HCT116 (cell line): ENCODE results near the gene PLD1. TPM values are rescaled to one million over a fixed set of nuclear protein-coding genes. Genes with fewer than 3 reads are reported as not detected.

Source experiments
- ATAC-seq: fragments of 200-7000 bp; cut with Tn5 transposase; 2 replicates; pipeline ENCODE4 v1.9.1; 2020; ENCODE audit warnings: mild to moderate bottlenecking, moderate library complexity
- BruUV-seq: library from RNA; stranded (reverse); fragments of 400-500 nt; replicated peaks from 2 replicates; lab custom pipeline; 2021; lab: Mats Ljungman, UMichigan
- CTCF ChIA-PET: fragments of 300-600 bp; sonication (Branson Sonifier 250); formaldehyde crosslinking; loops from one replicate; lab custom pipeline; 2021; ENCODE audit warnings: antibody characterized with exemption; lab: Charles Lee
- POLR2A ChIA-PET: fragments of 300-600, 350-600 bp; sonication (Branson Sonifier 250); formaldehyde crosslinking; loops from one replicate; lab custom pipeline; 2021; ENCODE audit warnings: antibody characterized with exemption; lab: Charles Lee
- RAD21 ChIA-PET, 2 experiments: fragments of 300-600 bp; sonication (Branson Sonifier 250); formaldehyde crosslinking; loops; one replicate each; lab custom pipeline; 2023; ENCODE audit warnings: low total read pairs in 2 of 2; ENCODE audit not compliant: uncharacterized antibody in 2 of 2, unreplicated experiment in 2 of 2, low non-redundant PET in 1 of 2; lab: Charles Lee
- DNase-seq: peaks from one replicate; pipeline ENCODE4 v3.0.0-alpha.2; 2010; ENCODE audit warnings: low read depth, low spot score
- H2AFZ ChIP-seq: fragments of 200-600 bp; shearing (Covaris generic), sonication (generic); 2 replicates; pipeline ENCODE4 v1.6.1; 2017; ENCODE audit warnings: low read depth, mixed run types, mixed read lengths, antibody characterized with exemption, low read length; ENCODE audit not compliant: poor library complexity, severe bottlenecking
- H3K27ac ChIP-seq: 2 replicates; pipeline ENCODE4 v1.5.1; 2012; ENCODE audit warnings: low read depth, low read length
- H3K27me3 ChIP-seq: fragments of 200-600 bp; sonication (generic); 2 replicates; pipeline ENCODE4 v1.6.1; 2016; ENCODE audit warnings: mixed run types, low read length, mixed read lengths; ENCODE audit not compliant: insufficient read depth
- H3K36me3 ChIP-seq, 2 experiments: fragments of 200-500 bp in 1 of 2; fragments of 200-600 bp in 1 of 2; sonication (Bioruptor generic) in 1 of 2; sonication (generic) in 1 of 2; 2 replicates each; pipeline versions ENCODE4 v1.5.1 to v1.6.1; 2014 to 2016; ENCODE audit warnings: low read length in 2 of 2, inconsistent platforms in 1 of 2, mixed read lengths in 1 of 2, mixed run types in 1 of 2; ENCODE audit not compliant: insufficient read depth in 2 of 2, control insufficient read depth in 1 of 2
- H3K4me1 ChIP-seq, 2 experiments: fragments of 200-600 bp in 1 of 2; sonication (generic) in 1 of 2; 2 replicates each; pipeline versions ENCODE4 v1.5.1 to v1.6.1; 2012 to 2017; ENCODE audit warnings: low read length in 2 of 2, inconsistent platforms in 1 of 2, mild to moderate bottlenecking in 1 of 2, mixed read lengths in 1 of 2, mixed run types in 1 of 2, moderate library complexity in 1 of 2; ENCODE audit not compliant: insufficient read depth in 2 of 2, control insufficient read depth in 1 of 2
- H3K4me2 ChIP-seq: fragments of 200-600 bp; sonication (generic); 2 replicates; pipeline ENCODE4 v1.6.1; 2017; ENCODE audit warnings: mixed run types, low read length, mixed read lengths
- H3K4me3 ChIP-seq, 2 experiments: fragments of 200-600 bp in 1 of 2; sonication (generic) in 1 of 2; replicated peaks in 1 of 2; 2 replicates each; pipeline ENCODE4 v1.5.1; 2011 to 2016; ENCODE audit warnings: low read length in 2 of 2, control low read depth in 1 of 2, low read depth in 1 of 2, mild to moderate bottlenecking in 1 of 2, mixed read lengths in 1 of 2, mixed run types in 1 of 2
- H3K79me2 ChIP-seq: fragments of 200-600 bp; sonication (generic); 2 replicates; pipeline ENCODE4 v1.6.1; 2017; ENCODE audit warnings: mild to moderate bottlenecking, mixed run types, low read length, moderate library complexity, mixed read lengths; ENCODE audit not compliant: insufficient read depth
- H3K9ac ChIP-seq: fragments of 200-600 bp; sonication (generic); 2 replicates; pipeline ENCODE4 v1.6.1; 2016; ENCODE audit warnings: low read length, mixed read lengths
- H3K9me2 ChIP-seq: fragments of 200-600 bp; sonication (generic), shearing (Covaris generic); 2 replicates; pipeline ENCODE4 v1.6.1; 2017; ENCODE audit warnings: mixed run types, mild to moderate bottlenecking, moderate library complexity; ENCODE audit not compliant: insufficient read depth
- H3K9me3 ChIP-seq, 2 experiments: fragments of 200-500 bp in 1 of 2; fragments of 200-600 bp in 1 of 2; sonication (Bioruptor generic) in 1 of 2; sonication (generic) in 1 of 2; 2 replicates each; pipeline ENCODE4 v1.6.1; 2014 to 2017; ENCODE audit warnings: low read length in 2 of 2, mixed read lengths in 2 of 2, inconsistent platforms in 1 of 2, low read depth in 1 of 2, mild to moderate bottlenecking in 1 of 2, mixed run types in 1 of 2, moderate library complexity in 1 of 2; ENCODE audit not compliant: control insufficient read depth in 1 of 2, insufficient read depth in 1 of 2
- H4K20me1 ChIP-seq: fragments of 200-600 bp; sonication (generic), shearing (Covaris generic); 2 replicates; pipeline ENCODE4 v1.6.1; 2017; ENCODE audit warnings: mixed run types, mild to moderate bottlenecking, moderate library complexity; ENCODE audit not compliant: insufficient read depth
- CBX3 ChIP-seq: IDR thresholded peaks from 2 replicates; pipeline ENCODE4 v1.6.1; 2012; ENCODE audit warnings: low read depth
- EGR1 ChIP-seq: IDR thresholded peaks from 2 replicates; pipeline ENCODE4 v1.6.1; 2012; ENCODE audit warnings: low read depth
- ELF1 ChIP-seq: IDR thresholded peaks from 2 replicates; pipeline ENCODE4 v1.6.1; 2012; ENCODE audit warnings: low read depth, borderline replicate concordance
- EZH2 ChIP-seq: fragments of 200-600 bp; sonication (generic); IDR thresholded peaks from 2 replicates; pipeline ENCODE4 v1.6.1; 2017; ENCODE audit warnings: antibody characterized with exemption, mixed run types
- EZH2phosphoT487 ChIP-seq: fragments of 200-600 bp; IDR thresholded peaks from 2 replicates; pipeline ENCODE4 v1.6.1; 2018; ENCODE audit warnings: antibody characterized with exemption, borderline replicate concordance
- FOSL1 ChIP-seq: IDR thresholded peaks from 2 replicates; pipeline ENCODE4 v1.6.1; 2012; ENCODE audit warnings: low read depth
- JUND ChIP-seq: IDR thresholded peaks from 2 replicates; pipeline ENCODE4 v1.6.1; 2012
- POLR2A ChIP-seq: IDR thresholded peaks from 2 replicates; pipeline ENCODE4 v1.7.0; 2011; ENCODE audit warnings: borderline replicate concordance; ENCODE audit not compliant: insufficient read depth, insufficient read length; ENCODE audit errors: extremely low read depth
- RAD21 ChIP-seq: IDR thresholded peaks from 2 replicates; pipeline ENCODE4 v1.6.1; 2012; ENCODE audit warnings: low read depth, mild to moderate bottlenecking
- SIN3A ChIP-seq: IDR thresholded peaks from 2 replicates; pipeline ENCODE4 v1.6.1; 2012; ENCODE audit warnings: low read depth
- SRF ChIP-seq: IDR thresholded peaks from 2 replicates; pipeline ENCODE4 v1.6.1; 2012; ENCODE audit warnings: low read depth
- TCF7L2 ChIP-seq: IDR thresholded peaks from 2 replicates; pipeline ENCODE4 v1.7.0; 2011; ENCODE audit warnings: borderline replicate concordance, inconsistent platforms; ENCODE audit not compliant: insufficient read depth, insufficient read length; ENCODE audit errors: extremely low read depth
- YY1 ChIP-seq: IDR thresholded peaks from 2 replicates; pipeline ENCODE4 v1.6.1; 2011; ENCODE audit warnings: low read length, low read depth, moderate library complexity, mild to moderate bottlenecking; ENCODE audit not compliant: insufficient replicate concordance; ENCODE audit errors: extremely low read depth
- ZFX ChIP-seq: fragments of 450-650 bp; IDR thresholded peaks from 2 replicates; pipeline ENCODE4 v1.6.1; 2017
- ZNF274 ChIP-seq: fragments of 200-500 bp; sonication (Bioruptor generic); IDR thresholded peaks from 2 replicates; pipeline ENCODE4 v1.6.1; 2014; ENCODE audit warnings: mild to moderate bottlenecking, low read depth, low read length, inconsistent platforms
- intact Hi-C: fragments of 100-400 bp; cut with micrococcal nuclease; formaldehyde crosslinking; loops from 2 replicates; pipeline ENCODE4 v1.10.0; 2022
- total RNA-seq: library from RNA; stranded (reverse); gene quantifications from one replicate; pipeline ENCODE4 v1.2.1, GENCODE V29; 2021; ENCODE audit not compliant: unreplicated experiment
- TF ChIP-seq, protein P1 (sequence below): IDR thresholded peaks from 2 replicates; pipeline ENCODE4 v1.6.1; 2012
- TF ChIP-seq, protein P2 (sequence below): IDR thresholded peaks from 2 replicates; pipeline ENCODE4 v1.6.1; 2012
- TF ChIP-seq, protein P3 (sequence below), 3 experiments: fragments of 200-600 bp in 1 of 3; sonication (generic) in 1 of 3; IDR thresholded peaks in 2 of 3; conservative IDR thresholded peaks in 1 of 3; 2 replicates each; pipeline ENCODE4 v1.5.1; 2012 to 2017; ENCODE audit warnings: low read depth in 2 of 3, low read length in 2 of 3, antibody characterized with exemption in 1 of 3, borderline replicate concordance in 1 of 3, control low read depth in 1 of 3, mild to moderate bottlenecking in 1 of 3, mixed read lengths in 1 of 3, mixed run types in 1 of 3, moderate library complexity in 1 of 3; ENCODE audit not compliant: insufficient read depth in 1 of 3
- TF ChIP-seq, protein P4 (sequence below): IDR thresholded peaks from 2 replicates; pipeline ENCODE4 v1.6.1; 2011; ENCODE audit warnings: mild to moderate bottlenecking, low read length, moderate library complexity; ENCODE audit not compliant: insufficient replicate concordance; ENCODE audit errors: extremely low read depth
- TF ChIP-seq, protein P5 (sequence below): IDR thresholded peaks from 2 replicates; pipeline ENCODE4 v1.6.1; 2012; ENCODE audit warnings: low read depth

PLD1 gene
- total RNA-seq, 1 experiment from 2014 or later: 8.4 TPM

DNA sequence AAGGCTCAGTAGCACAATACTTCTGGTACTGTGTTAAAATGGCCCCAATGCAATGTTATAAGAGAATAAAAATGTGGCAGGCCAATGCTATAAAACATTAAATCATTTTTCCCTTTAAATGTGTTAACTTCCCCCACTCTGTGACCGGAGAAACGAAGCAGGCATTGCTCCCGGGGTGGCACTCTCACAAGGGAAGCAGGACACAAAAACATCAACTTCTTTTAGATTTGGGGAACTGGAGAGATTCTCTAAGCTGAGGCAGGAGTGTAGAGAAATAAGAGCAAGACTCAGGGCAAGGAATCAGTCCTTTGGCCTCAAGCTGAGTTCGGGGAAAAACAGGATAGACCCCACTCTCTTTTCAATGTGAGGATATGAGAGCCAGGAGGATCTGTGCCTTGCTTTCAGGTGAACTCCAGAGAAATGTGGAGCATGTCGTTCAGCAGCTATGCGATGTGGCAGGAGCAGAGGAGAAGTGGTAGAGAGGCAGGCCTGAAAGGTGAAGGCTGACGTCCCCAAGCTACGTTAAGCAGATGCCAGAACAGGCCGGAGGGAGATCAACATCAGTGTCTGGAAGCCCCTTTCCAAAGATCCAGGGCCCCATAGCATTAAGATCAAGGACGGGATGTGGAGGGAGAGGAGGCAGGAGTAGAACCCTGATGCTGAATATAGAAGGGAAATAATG is 160.2 kb downstream of the PLD1 start:
- Histone ChIP-seq H3K9me3 (no peaks in the 10 kb centered on the region), H3K9me2 (no peaks in the 10 kb centered on the region), H3K4me2 (no peak overlapping the region), H3K4me3 (no peak overlapping the region), H3K4me1 (no peaks in the 10 kb centered on the region), H2AFZ (no peak overlapping the region), H3K79me2 (no peaks in the 10 kb centered on the region), H3K27me3 (no peaks in the 10 kb centered on the region), H3K36me3 (no peaks in the 10 kb centered on the region), H3K9ac (no peak overlapping the region), H4K20me1 (no peaks in the 10 kb centered on the region), H3K27ac (no peak overlapping the region)
- DNase-seq (no peak), ATAC-seq (no peak)
- POLR2A ChIA-PET: no interaction called here
- intact Hi-C loops: loop anchor here (5.0 to 10.0 kb wide), 4 partner anchors 685 to 1015 kb away; no protein-coding TSS in a partner anchor
- BruUV-seq: no TSS peak
- RAD21 ChIA-PET: no interaction called here
- TF ChIP-seq SIN3A (no peak), SRF (no peak), EGR1 (no peak), ZNF274 (no peak), POLR2A (no peak), CBX3 (no peak), FOSL1 (no peak), JUND (no peak), ELF1 (no peak), TCF7L2 (no peak), EZH2phosphoT487 (no peak), ZFX (no peak), RAD21 (no peak), EZH2 (no peak), YY1 (no peak)
- TF ChIP-seq, protein P1, sequence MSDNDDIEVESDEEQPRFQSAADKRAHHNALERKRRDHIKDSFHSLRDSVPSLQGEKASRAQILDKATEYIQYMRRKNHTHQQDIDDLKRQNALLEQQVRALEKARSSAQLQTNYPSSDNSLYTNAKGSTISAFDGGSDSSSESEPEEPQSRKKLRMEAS: no peak
- TF ChIP-seq, protein P2, sequence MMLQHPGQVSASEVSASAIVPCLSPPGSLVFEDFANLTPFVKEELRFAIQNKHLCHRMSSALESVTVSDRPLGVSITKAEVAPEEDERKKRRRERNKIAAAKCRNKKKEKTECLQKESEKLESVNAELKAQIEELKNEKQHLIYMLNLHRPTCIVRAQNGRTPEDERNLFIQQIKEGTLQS: no peak
- TF ChIP-seq, protein P3, sequence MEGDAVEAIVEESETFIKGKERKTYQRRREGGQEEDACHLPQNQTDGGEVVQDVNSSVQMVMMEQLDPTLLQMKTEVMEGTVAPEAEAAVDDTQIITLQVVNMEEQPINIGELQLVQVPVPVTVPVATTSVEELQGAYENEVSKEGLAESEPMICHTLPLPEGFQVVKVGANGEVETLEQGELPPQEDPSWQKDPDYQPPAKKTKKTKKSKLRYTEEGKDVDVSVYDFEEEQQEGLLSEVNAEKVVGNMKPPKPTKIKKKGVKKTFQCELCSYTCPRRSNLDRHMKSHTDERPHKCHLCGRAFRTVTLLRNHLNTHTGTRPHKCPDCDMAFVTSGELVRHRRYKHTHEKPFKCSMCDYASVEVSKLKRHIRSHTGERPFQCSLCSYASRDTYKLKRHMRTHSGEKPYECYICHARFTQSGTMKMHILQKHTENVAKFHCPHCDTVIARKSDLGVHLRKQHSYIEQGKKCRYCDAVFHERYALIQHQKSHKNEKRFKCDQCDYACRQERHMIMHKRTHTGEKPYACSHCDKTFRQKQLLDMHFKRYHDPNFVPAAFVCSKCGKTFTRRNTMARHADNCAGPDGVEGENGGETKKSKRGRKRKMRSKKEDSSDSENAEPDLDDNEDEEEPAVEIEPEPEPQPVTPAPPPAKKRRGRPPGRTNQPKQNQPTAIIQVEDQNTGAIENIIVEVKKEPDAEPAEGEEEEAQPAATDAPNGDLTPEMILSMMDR (IDR thresholded peaks at IDR 0.05 in 2 of 3, conservative IDR thresholded peaks at IDR 0.05 in 1 of 3; ENCODE audit: borderline replicate concordance in 1 of 3, insufficient read depth in 1 of 3, low read depth in 2 of 3, low read length in 2 of 3): no peak
- TF ChIP-seq, protein P4, sequence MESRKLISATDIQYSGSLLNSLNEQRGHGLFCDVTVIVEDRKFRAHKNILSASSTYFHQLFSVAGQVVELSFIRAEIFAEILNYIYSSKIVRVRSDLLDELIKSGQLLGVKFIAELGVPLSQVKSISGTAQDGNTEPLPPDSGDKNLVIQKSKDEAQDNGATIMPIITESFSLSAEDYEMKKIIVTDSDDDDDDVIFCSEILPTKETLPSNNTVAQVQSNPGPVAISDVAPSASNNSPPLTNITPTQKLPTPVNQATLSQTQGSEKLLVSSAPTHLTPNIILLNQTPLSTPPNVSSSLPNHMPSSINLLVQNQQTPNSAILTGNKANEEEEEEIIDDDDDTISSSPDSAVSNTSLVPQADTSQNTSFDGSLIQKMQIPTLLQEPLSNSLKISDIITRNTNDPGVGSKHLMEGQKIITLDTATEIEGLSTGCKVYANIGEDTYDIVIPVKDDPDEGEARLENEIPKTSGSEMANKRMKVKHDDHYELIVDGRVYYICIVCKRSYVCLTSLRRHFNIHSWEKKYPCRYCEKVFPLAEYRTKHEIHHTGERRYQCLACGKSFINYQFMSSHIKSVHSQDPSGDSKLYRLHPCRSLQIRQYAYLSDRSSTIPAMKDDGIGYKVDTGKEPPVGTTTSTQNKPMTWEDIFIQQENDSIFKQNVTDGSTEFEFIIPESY: no peak
- TF ChIP-seq, protein P5, sequence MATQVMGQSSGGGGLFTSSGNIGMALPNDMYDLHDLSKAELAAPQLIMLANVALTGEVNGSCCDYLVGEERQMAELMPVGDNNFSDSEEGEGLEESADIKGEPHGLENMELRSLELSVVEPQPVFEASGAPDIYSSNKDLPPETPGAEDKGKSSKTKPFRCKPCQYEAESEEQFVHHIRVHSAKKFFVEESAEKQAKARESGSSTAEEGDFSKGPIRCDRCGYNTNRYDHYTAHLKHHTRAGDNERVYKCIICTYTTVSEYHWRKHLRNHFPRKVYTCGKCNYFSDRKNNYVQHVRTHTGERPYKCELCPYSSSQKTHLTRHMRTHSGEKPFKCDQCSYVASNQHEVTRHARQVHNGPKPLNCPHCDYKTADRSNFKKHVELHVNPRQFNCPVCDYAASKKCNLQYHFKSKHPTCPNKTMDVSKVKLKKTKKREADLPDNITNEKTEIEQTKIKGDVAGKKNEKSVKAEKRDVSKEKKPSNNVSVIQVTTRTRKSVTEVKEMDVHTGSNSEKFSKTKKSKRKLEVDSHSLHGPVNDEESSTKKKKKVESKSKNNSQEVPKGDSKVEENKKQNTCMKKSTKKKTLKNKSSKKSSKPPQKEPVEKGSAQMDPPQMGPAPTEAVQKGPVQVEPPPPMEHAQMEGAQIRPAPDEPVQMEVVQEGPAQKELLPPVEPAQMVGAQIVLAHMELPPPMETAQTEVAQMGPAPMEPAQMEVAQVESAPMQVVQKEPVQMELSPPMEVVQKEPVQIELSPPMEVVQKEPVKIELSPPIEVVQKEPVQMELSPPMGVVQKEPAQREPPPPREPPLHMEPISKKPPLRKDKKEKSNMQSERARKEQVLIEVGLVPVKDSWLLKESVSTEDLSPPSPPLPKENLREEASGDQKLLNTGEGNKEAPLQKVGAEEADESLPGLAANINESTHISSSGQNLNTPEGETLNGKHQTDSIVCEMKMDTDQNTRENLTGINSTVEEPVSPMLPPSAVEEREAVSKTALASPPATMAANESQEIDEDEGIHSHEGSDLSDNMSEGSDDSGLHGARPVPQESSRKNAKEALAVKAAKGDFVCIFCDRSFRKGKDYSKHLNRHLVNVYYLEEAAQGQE: no peak
- CTCF ChIA-PET: interaction anchor here (1.3 to 1.4 kb wide), 2 partner anchors 123 to 184 kb away, joined by 5 read pairs; no protein-coding TSS in a partner anchor
